LHCN-M2 (cell line): Measurements from ENCODE around the gene STEAP2. TPM values are rescaled to one million over a fixed set of nuclear protein-coding genes. Genes with fewer than 3 reads are reported as not detected.
A peak's percentile ranks its signal among the peaks of the same experiment; 100 is the strongest.
"Not testable (repeated sequence)": the region's sequence is repeated elsewhere in the genome, so short reads cannot be mapped to it uniquely, and the experiment has no call there.

Source experiments
- DNase-seq: peaks from one replicate; pipeline ENCODE4 v3.0.0-alpha.2; 2012; ENCODE audit warnings: low read depth
- total RNA-seq: library from RNA; depleted of rRNA; stranded (reverse); fragments of >200 nt; gene quantifications from 2 replicates; pipeline ENCODE4 v1.2.3, GENCODE V29; 2014

Gene STEAP2
- total RNA-seq, 1 experiment from 2014 or later, result 23.9 TPM

DNA sequence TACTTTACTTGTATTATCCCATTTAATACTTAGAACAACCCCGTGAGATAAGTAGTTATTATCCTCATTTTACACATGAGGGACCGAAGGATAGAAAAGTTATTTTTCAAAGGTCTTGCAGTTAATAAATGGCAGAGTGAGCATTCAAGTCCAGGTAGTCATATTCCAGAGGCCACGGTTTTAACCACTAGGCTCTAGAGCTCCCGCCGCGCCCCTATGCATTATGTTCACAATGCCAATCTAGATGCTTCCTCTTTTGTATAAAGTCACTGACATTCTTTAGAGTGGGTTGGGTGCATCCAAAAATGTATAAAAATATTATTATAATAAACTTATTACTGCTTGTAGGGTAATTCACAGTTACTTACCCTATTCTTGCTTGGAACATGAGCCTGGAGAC lies 22.0 kb downstream of the STEAP2 start:
- no peak for DNase-seq

DNA sequence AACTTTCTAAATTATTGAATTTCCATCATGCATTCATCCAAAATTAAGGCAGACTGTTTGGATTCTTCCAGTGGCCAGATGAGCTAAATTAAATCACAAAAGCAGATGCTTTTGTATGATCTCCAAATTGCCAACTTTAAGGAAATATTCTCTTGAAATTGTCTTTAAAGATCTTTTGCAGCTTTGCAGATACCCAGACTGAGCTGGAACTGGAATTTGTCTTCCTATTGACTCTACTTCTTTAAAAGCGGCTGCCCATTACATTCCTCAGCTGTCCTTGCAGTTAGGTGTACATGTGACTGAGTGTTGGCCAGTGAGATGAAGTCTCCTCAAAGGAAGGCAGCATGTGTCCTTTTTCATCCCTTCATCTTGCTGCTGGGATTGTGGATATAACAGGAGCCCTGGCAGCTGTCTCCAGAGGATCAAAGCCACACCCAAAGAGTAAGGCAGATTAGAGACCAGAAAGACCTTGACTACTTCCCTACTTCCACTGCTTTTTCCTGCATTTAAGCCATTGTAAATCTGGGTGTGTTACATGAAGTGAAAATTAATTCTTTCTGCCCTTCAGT lies 25.3 kb downstream of the STEAP2 start:
- DNase-seq, result peak; percentile 81

DNA sequence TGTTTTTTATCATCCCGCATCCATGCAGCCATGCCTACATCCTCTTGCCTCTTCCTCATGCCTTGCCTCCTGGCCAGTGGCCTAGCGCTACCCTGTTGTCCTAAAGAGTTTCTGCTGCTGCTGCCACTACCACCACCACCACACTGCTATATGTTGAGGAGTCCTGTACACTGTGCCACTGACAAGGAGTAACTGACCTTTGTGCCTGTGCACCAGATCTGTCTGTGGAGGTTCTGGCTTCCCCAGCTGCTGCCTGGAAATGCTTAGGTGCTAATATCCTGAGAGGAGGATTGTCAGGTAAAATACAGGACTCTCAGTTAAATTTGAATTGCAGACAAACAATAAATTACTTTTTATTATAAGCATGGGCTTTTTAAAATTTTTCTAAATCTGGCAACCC lies 26.5 kb downstream of the STEAP2 start:
- no peak for DNase-seq

DNA sequence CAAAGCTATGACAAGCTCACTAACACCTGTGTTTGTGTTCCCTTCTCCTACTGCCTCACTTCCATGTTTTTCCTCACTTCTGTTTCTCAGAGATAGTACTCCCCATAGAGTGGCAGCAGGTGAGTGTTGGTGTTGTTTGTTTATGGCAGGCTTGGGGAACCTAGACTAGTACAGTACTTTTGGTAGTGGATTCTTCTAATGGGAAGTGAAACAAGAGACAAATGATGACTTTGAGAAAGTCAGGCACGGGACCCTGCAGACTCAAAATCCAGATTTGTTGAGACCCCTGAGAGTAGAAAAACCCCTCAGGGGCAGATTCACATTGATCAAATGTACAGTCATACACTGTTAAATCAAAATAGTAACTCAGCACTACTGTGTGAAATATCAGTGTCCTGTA lies 27.0 kb downstream of the STEAP2 start:
- DNase-seq, result no peak

DNA sequence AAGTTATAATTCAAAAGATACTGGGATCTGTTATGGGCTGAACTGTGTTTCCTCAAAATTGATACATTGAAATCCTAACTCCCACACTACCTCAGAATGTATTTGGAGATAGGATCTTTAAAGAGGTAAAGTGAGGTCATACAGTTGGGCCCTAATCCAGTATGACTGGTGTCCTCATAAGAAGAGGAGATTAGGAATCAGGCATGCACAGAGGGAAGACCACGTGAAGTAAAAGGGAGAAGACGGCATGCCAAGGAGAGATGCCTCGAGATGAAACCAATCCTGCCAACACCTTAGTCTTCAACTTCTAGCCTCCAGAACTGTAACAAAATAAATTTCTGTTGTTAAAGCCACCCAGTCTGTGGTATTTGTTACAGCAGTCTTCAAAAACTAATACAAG lies 27.5 kb downstream of the STEAP2 start:
- no peak for DNase-seq

DNA sequence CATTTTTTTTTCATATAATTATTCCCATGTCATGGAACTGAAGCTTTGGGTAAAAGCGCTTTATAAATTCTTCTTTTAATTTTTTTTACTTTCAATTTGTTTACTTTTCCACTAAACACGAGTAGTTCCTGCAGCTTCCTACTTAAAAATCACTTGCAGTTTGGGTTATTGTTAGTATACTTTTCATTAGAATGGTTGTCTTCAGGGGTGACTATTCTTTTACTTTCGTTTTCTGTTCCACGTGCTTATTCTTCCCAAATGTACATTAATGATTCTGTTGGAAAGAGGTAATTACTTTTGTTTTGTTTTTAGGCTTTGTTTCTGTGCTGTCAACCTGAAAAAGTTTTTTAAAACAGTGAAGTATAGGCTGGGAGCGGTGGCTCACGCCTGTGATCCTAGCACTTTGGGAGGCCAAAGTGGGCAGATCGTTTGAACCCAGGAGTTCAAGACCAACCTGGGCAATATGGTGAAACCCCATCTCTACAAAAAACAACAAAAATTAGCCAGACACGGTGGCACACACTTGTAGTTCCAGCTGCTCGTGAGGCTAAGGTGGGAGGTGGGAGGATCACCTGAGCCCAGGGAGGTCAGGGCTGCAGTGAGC lies 28.2 kb downstream of the STEAP2 start:
- no peak for DNase-seq

DNA sequence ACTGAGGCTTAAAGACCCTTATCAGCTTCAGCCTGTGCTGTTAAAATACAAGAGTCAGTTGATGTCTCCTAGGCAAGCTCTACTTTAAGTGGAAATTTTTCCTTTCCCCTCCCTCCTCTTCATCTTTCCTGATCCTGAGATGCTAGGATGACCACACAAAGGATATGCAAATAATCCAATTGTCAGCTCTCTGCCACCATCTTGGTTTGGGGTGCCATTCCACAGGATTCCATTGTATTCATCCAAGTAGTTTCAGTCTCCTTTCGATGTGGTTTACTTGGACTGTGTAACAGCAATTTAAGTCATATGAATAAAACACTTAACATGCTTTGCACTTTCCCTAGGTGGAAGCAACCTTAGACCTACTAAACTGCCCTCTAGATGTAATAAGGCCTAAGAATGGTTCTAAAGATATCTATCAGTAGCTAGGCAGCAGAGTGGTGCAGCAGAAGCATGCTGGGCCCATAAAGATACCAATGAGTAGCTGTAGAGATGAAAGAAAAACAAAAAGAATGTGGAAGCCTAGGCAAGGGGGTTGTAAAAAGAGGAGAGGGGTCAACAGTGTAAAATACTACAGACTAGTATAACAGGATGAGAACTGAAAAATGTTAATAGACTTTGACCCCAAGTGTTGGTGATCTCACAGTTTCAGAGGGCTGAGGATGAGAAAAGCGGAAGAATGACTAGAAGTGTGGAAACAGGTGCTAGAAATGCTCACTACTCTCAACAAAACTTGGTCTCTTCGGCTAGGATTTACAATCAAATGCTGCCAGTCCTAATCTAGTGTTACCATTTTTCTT lies 31.0 kb downstream of the STEAP2 start:
- DNase-seq, result no peak

DNA sequence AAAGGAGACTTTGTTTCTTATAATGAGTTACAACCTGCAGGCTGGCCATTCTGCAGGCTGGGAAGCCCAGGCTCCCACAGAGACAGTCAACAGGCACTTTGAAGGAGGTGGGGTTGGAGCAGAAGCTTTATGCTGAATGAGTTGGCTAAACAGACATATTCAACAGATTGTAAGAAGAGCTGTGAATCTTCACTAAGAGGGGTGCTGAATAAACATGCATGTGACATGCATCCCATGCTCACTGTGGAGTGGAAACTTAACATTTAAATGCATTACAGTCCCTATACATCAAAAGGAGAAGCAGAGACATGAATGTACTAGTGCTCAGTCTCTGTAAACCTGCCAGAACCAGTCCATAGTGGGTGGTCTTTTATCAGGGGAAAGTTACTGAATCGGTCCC lies 32.0 kb downstream of the STEAP2 start:
- DNase-seq, result no peak

DNA sequence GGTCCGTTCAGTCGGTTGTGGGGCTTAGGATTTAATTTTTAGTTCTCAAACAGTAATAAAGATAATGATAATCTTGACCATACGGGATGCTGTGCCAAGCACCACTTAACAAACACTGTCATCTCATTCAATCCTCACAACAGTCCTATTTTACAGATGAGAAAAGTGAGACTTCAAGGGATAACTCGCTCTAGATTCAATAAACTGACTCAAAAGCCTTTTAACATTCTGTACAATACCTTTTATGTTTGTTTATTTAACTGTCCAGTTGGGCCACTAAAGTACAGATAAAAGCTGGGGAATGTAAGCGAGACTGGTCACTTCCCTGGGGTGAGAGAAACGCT lies 33.0 kb downstream of the STEAP2 start:
- no peak for DNase-seq

DNA sequence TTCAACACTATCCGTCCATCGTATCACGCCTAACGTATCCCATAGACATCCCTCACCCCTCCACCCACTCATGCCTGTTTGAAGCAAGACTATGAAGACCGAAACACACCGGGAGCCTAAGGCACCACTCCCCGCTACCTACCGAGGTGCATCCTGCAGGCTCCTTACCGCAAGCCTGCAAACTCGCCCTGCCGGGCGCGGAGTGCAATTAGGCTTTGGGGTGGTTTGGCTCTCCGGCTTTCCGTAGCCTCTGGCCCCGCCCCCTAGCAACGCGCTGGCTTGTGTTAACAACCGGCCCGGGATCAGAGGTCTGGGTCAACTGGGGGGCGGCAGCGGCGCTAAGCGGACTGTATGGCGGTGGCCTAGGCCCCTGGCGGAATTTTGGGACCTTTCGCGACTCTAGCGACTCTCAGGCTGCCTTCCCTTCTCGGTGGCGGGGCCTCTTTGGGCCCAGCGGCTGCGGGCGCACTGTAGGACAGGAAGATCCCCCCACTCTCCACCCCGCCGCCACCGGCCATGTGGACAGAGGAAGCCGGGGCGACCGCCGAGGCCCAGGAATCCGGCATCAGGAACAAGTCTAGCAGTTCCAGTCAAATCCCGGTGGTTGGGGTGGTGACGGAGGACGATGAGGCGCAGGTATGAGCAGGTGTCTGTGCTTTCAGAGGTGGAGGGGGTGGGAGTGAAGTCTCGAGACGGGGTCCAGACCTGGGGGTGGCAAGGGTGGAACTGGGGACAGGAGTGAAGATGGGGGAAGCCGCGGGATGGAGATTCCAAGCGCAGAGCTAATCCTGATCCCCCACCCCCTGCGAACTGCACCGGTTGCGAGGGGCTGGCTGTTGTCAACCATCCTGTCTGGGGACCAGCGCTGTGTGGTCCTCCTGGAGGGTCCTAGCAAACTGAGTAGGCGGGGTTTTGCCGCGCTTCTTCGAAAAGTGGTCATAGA lies 33.6 kb downstream of the STEAP2 start, which contains the start of gene CFAP69:
Gene CFAP69 (plus strand): TSS at position 266 of the 943 bp plus-strand sequence. CDS start 251 bp downstream, at position 517.
- peak; percentile 86 for DNase-seq

DNA sequence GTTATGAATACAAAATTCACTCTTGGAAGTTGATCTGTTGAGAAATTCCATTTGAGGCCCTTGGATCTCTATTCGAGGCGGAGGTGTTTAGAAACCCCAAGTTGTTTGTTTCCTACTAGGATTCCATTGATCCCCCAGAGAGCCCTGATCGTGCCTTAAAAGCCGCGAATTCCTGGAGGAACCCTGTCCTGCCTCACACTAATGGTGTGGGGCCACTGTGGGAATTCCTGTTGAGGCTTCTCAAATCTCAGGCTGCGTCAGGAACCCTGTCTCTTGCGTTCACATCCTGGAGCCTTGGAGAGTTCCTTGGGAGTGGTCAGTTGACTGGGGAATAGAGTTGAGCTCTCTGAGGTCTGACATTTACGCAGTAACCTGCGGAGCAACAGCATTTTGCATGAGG lies 34.6 kb downstream of the STEAP2 start:
- DNase-seq, result peak; percentile 27

DNA sequence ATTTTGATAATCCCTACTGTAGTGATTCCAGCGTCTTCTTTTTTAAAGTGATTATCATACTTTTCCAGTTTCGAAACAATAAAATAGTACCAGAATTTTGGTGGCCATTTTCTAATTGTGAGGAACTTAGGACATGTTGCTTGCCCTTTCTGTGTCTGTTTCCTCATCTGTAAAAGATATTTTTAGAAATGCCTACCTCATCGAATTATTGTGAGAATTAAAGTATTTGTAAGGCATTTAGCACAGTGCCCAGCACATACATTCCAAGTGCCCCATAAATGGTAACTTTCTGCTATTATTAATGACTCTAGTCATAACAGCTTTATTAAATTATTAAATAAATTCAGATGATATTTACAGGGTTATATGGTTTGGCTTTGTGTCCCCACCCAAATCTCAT lies 37.2 kb downstream of the STEAP2 start:
- DNase-seq, result no peak

DNA sequence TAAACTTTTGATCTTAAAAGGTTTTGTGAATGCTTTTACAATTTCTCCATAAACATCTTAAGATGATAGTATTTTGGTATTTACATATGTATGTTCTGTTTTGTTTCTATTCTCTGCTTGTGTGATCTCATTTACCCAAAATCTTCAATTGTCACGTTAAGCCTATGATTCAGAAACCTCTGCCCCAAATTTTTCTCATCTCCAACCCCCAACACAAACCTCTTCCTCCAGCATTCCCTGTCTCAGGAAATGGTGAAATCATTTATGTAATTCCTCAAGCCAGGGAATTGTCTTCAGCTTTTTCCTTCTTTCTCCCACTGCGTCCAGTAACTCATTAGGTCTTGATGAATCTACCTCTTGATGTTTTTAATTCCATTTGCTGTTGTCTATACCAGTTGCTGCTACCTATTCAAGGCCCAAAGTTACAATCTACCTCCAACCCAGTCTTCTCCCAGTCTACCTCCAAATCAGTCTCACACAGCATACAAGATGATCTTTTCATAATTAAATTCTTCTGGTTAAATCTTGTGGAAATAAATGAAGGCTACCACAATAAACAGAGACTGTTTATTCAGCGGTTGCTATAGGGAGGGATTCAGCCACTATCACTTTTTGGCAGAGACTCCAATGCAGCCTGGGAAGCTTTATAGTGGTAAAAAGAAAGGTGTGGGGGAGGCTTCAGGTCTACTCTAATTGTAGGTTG lies 39.2 kb downstream of the STEAP2 start:
- peak; percentile 67 for DNase-seq

DNA sequence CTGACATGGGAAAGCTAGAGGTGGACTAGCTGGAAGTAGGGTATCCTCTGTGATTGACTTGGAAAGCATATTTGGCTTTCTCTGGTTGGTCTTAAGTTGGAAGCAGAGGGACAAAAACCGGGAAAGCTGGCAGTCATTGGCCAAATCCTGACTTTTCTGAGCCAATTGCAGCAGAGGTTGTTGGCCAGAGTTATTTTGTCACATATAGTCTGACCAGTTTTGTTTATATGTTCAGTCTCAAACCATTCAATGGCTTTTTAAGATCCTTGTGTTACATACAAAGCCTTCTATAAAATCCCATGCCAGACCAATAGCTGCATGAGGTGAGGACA lies 39.7 kb downstream of the STEAP2 start:
- peak; percentile 47 for DNase-seq

DNA sequence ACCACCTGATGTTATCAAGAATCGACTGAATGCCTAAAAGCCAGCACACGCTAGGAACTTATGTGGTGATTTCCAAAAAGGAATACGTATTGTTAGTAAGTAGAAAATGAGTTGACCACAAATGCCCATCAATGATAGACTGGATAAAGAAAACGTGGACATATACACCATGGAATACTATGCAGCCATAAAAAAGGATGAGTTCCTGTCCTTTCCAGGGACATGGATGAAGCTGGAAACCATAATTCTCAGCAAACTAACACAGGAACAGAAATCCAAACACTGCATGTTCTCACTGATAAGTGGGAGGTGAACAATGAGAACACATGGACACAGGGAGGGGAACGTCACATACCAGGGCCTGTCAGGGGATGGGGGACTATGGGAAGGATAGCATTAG lies 44.5 kb downstream of the STEAP2 start:
- not testable (repeated sequence) for DNase-seq

DNA sequence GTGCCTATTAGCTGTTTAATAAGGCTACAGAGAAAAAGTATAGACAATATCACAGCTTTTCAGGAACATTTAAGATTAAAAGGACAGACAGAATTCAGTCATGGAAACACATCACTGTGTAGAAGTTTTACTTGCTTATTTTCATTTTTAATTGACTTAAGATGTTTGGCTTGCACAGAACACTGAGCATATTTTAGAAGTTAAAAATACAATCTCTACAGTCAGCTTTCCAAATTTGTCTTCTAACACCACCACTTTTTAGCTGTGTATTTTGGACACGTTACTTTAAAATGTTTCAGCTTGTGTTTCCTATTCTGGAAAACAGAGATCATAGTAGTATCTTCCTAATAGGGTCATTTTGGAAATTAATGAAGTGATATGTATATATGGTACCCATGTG lies 45.2 kb downstream of the STEAP2 start:
- no peak for DNase-seq

DNA sequence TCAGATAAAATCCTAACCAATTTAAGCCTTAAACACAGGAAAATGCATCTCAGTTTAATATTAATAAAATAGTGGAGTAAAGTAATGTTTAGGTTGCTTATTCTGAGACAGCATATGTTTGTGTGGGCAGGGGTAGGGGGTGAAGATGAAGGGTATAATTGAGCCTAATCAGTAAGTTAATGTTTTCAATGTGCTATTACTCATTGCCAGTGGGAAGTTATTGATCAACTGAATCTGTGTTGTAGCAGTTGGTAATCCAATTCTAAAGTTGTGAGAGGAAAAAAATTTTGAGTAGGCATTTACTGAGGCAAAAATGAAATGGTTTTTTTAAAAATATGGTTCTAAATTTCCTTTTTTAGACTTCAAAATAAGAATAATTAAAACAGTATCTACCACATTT lies 49.9 kb downstream of the STEAP2 start:
- no peak for DNase-seq

DNA sequence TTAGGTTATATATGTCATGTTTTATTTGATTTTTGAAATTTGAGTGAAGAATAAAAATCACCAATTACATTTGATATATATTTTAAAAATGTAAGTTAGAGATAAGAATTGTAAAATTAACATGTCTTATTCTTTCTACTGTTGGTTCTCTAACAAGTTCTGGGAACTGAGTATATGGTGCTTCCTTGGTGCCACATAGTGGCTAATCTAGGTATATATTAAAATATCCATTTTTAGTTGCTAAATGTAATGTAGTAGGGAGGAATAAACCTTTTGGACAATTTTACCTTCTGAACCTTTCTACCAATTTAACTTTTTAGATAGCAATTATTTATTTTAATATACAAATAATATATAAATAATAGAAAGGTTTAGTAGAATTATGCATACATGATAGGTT lies 50.9 kb downstream of the STEAP2 start:
- peak; percentile 50 for DNase-seq

DNA sequence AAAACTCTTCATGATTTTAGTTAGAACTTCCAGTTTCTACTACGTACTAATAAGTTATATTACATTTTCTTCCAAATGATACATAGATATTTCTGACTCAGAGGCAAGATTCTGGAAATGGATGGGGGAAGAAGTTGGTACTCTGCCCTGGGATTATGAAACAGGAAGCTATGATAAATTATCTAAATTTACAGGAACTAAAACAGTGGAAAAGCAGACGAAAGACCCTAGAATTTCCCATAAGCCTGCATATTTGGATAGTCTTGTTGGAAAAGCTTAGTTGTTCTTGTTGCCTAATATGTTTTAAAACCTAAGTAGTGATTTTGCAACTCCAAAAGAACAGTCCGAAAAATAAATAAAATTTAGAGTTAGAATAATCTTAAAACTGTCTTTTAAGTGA lies 55.3 kb downstream of the STEAP2 start:
- peak; percentile 23 for DNase-seq

DNA sequence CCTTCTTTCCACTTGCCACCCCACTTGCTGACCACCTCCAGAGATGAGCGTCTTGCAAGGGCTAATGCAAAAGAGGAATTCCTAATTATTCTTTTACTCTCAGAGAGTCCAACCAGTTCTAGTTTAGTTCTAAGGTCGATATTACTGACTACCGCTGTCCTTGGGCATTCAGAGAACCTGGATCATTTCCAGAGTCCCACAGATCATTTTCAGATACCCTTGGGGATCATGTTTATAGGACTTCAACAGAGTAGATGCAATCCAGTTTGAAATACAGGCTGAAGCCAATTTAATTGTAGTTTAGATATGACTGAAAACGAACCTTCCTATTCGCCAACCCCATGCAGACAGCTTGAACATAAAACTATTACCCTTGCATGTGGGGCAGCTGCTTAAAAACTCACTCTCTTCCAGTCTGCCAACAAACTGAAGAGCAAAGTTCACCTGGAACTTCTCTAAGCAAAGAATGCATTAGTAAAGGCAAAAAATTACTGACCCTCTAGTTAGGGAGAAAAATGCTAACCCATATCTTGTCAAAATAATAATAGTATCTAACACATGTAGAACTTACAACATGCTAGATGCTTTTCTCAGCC lies 55.8 kb downstream of the STEAP2 start:
- no peak for DNase-seq

DNA sequence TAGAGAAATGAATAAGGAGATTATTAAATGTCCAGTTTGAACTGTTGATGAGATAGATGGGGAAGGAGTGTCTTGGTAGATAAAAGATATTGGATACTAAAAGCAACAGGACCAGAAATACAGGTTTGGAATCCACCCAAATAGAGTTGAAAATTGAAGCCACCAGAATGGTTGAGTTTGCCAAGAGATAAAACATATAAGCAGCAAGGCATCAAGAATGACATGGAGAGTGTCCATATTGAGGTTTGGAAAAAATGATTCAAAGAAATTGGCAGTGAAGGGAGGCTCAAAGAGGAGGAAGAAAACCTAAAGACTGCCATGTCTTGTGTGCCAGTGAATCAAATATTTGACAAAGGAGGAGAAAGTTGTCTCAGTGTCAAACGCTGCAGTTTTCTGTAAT lies 57.6 kb downstream of the STEAP2 start:
- DNase-seq, result no peak
